Gastroesophageal sphincter (tissue), 4 donors: ENCODE results near the gene DSG4. TPM values are rescaled to one million over a fixed set of nuclear protein-coding genes. Genes with fewer than 3 reads are reported as not detected.

Source experiments
- ATAC-seq: fragments of 150-250 bp; one replicate; pipeline ENCODE4 v1.9.1; 2016; ENCODE audit warnings: mild to moderate bottlenecking, moderate library complexity
- H3K27ac ChIP-seq, 4 donors: fragments of 200-600 bp; sonication (generic) in 3 of 4; 1 replicate in 3 of 4; 2 replicates in 1 of 4; pipeline ENCODE4 v1.5.1; 2016 to 2019
- H3K27me3 ChIP-seq: fragments of 200-600 bp; sonication (generic); one replicate; pipeline ENCODE4 v1.5.1; 2019
- H3K36me3 ChIP-seq, 2 donors: fragments of 200-600 bp; sonication (generic); one replicate each; pipeline ENCODE4 v1.5.1; 2019; ENCODE audit warnings: control low read depth in 1 of 2
- H3K4me1 ChIP-seq, 3 donors: fragments of 200-600 bp; sonication (generic); 1 replicate in 2 of 3; 2 replicates in 1 of 3; pipeline ENCODE4 v1.5.1; 2016 to 2019; ENCODE audit warnings: control low read depth in 2 of 3
- H3K4me3 ChIP-seq, 2 donors: fragments of 200-600 bp; sonication (generic); one replicate each; pipeline ENCODE4 v1.5.1; 2019; ENCODE audit warnings: mild to moderate bottlenecking in 1 of 2, moderate library complexity in 1 of 2
- H3K9me3 ChIP-seq, 3 donors: fragments of 200-600 bp; sonication (generic); one replicate each; pipeline ENCODE4 v1.5.1; 2017 to 2019; ENCODE audit warnings: control low read depth in 2 of 3
- CTCF ChIP-seq, 4 experiments: fragments of 200-600 bp in 2 of 4; fragments of 450-650 bp in 2 of 4; sonication (generic) in 1 of 4; IDR thresholded peaks; one replicate each; pipeline ENCODE4 v1.5.1; 2017 to 2019; ENCODE audit warnings: antibody characterized with exemption in 4 of 4, mild to moderate bottlenecking in 2 of 4, moderate library complexity in 2 of 4
- EP300 ChIP-seq: sonication (generic); formaldehyde crosslinking; IDR thresholded peaks from one replicate; pipeline ENCODE4 v1.6.1; 2017; ENCODE audit warnings: antibody characterized with exemption, mild to moderate bottlenecking
- POLR2A ChIP-seq, 2 donors: fragments of 450-650 bp; IDR thresholded peaks; one replicate each; pipeline ENCODE4 v1.6.1; 2017; ENCODE audit warnings: antibody characterized with exemption in 2 of 2, mild to moderate bottlenecking in 2 of 2, moderate library complexity in 1 of 2
- POLR2AphosphoS5 ChIP-seq: sonication (generic); formaldehyde crosslinking; IDR thresholded peaks from one replicate; pipeline ENCODE4 v1.6.1; 2017; ENCODE audit warnings: antibody characterized with exemption
- WGBS, 2 donors: methylation state at CpG; one replicate each; pipeline ENCODE4 v1.1.5; 2018; ENCODE audit warnings: low coverage in 1 of 2; 5-methylcytosine and 5-hydroxymethylcytosine counted together
- total RNA-seq, 4 donors: library from RNA; depleted of rRNA; stranded (reverse); fragments of >200 nt; gene quantifications; one replicate each; pipeline ENCODE4 v1.1.0, GENCODE V29; 2016

DSG4 gene
- total RNA-seq, 4 donors from 2014 or later: not detected

DNA sequence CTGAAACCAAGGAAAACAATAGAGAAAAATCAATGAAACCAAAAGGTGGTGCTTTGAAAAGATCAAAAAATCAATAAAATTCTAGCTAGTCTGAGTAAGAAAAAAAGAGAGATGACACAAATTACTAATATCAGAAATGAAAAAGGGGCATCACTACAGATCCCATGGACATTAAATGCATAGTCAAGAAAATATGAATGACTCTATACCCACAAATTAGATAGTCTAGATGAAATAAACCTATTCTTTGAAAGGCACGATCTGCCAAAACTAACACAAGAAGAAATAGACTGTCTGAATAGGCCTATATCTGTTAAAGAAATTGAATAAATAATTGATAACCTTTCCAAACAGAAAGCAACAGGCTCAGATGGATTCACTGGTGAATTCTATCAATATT lies 55.7 kb downstream of the DSG4 start:
- no peak overlapping the region for H3K4me3 ChIP-seq
- H3K9me3 ChIP-seq: peaks cover 0 to 6% (median 0%) of the 10 kb centered on the region in 3 donors
- no peak overlapping the region for H3K27ac ChIP-seq
- ATAC-seq: no peak
- WGBS, 2 donors: 67 to 100% methylated on average over 1 of the region's 1 CpG
- no peaks in the 10 kb centered on the region for H3K27me3 ChIP-seq
- no peaks in the 10 kb centered on the region for H3K36me3 ChIP-seq
- H3K4me1 ChIP-seq: no peaks in the 10 kb centered on the region
- TF ChIP-seq EP300 (no peak), POLR2A (IDR thresholded peaks at IDR 0.05) (no peak), CTCF (IDR thresholded peaks at IDR 0.05) (no peak), POLR2AphosphoS5 (no peak)

GRCh38 chr18:31436825-31437224 lies 60.2 kb downstream of the DSG4 start:
- no peaks in the 10 kb centered on the region for H3K4me1 ChIP-seq
- TF ChIP-seq CTCF (IDR thresholded peaks at IDR 0.05) (no peak), EP300 (no peak), POLR2AphosphoS5 (no peak), POLR2A (IDR thresholded peaks at IDR 0.05) (no peak)
- peaks cover 0 to 6% (median 0%) of the 10 kb centered on the region in 3 donors for H3K9me3 ChIP-seq
- no peaks in the 10 kb centered on the region for H3K36me3 ChIP-seq
- WGBS, 2 donors: 49 to 85% methylated on average over 3 of the region's 3 CpGs
- H3K27ac ChIP-seq: no peak overlapping the region
- no peak overlapping the region for H3K4me3 ChIP-seq
- H3K27me3 ChIP-seq: no peaks in the 10 kb centered on the region
- no peak for ATAC-seq

DNA sequence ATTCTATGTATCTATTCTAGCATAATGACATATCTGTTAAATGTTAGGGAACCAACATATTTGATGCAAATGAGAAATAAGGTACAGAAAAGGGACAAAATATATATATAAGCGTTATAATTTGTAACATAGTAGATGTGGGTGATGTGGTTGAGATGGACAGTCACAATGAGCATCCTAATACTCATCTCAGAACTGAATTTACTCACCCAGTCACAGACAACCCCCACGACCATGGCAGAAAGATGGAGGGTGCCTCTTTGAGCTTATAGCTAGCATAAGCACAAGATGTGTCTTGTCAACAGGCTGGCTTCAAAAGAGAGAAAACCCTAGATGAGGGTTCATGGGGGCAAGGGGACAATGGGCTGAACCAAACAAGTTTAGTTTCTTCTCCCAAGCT lies 61.8 kb downstream of the DSG4 start:
- ATAC-seq: no peak
- H3K36me3 ChIP-seq: no peaks in the 10 kb centered on the region
- H3K27ac ChIP-seq: no peak overlapping the region
- no peak for TF ChIP-seq POLR2AphosphoS5
- no peak for TF ChIP-seq POLR2A (IDR thresholded peaks at IDR 0.05)
- TF ChIP-seq EP300: no peak
- no peak for TF ChIP-seq CTCF (IDR thresholded peaks at IDR 0.05)
- H3K4me3 ChIP-seq: no peak overlapping the region
- 66 to 95% methylated on average over 2 of the region's 2 CpGs for WGBS, 2 donors
- H3K9me3 ChIP-seq: peaks cover 0 to 6% (median 0%) of the 10 kb centered on the region in 3 donors
- H3K4me1 ChIP-seq: no peaks in the 10 kb centered on the region
- no peaks in the 10 kb centered on the region for H3K27me3 ChIP-seq

- H3K9me3 ChIP-seq: no peaks in the 10 kb centered on the region
- no peak overlapping the region for H3K4me3 ChIP-seq
- no peaks in the 10 kb centered on the region for H3K27me3 ChIP-seq
- no peak for TF ChIP-seq CTCF (IDR thresholded peaks at IDR 0.05)
- no peak for TF ChIP-seq POLR2AphosphoS5
- TF ChIP-seq EP300: no peak
- no peak for TF ChIP-seq POLR2A (IDR thresholded peaks at IDR 0.05)
- no peak overlapping the region for H3K27ac ChIP-seq
- ATAC-seq: no peak
- H3K4me1 ChIP-seq: no peaks in the 10 kb centered on the region
- no peaks in the 10 kb centered on the region for H3K36me3 ChIP-seq
- 77 to 88% methylated on average over 6 of the region's 6 CpGs for WGBS, 2 donors
Observed at GRCh38 chr18:31439807-31440325, 63.3 kb downstream of the DSG4 start.

- H3K4me1 ChIP-seq: no peaks in the 10 kb centered on the region
- H3K9me3 ChIP-seq: no peaks in the 10 kb centered on the region
- H3K27me3 ChIP-seq: no peaks in the 10 kb centered on the region
- no peak overlapping the region for H3K4me3 ChIP-seq
- TF ChIP-seq CTCF (IDR thresholded peaks at IDR 0.05): no peak
- no peak for TF ChIP-seq EP300
- TF ChIP-seq POLR2AphosphoS5: no peak
- TF ChIP-seq POLR2A (IDR thresholded peaks at IDR 0.05): no peak
- no peak for ATAC-seq
- H3K27ac ChIP-seq: no peak overlapping the region
- 86 to 93% methylated on average over 5 to 6 of the region's 6 CpGs for WGBS, 2 donors
- H3K36me3 ChIP-seq: no peaks in the 10 kb centered on the region
Observed at GRCh38 chr18:31440787-31441186, 64.2 kb downstream of the DSG4 start.
